ENCODE measurements around the gene TRAPPC10.

The TRAPPC10 gene

DNA sequence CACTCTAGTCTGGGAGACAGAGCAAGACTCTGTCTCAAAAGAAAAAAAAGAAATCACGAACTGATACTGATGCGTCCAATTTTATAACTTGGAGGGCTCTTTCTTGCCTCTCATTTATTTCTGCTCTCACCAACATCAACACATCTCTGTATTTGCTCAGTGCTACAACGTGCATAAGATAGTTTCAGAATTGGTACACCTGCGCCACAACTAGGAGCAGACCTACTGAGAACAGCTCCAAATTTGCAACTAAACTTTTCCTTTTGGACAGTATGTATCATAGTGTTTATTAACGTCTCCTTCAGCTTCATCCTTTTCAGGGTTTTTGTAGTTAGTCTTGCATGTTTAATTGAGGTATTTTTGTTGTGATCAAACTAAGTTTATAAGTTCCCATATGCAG, 27.7 kb downstream of the TRAPPC10 start:
- no peak for DNase-seq (ENCODE audit: low spot score)

DNA sequence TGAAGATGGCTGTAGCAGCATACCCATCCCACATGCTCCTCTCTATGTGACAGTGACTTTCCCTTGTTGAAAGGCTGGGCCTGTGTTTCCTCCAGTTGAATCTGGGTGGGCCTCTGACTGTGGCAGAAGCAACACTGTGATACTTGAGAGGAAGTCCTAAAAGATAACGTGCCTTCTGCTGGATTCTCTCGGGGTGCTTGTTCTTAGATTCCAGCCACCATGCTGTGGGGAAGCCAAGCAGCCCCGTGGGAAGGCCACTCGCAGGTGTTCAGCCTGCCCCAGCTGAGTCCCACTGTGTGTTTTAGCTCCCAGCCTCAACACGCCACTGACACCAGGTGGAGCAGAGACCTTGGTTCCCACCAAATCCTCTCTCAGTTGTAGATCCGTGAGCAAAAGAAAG, 31.5 kb downstream of the TRAPPC10 start:
- DNase-seq (ENCODE audit: low spot score) = no peak

DNA sequence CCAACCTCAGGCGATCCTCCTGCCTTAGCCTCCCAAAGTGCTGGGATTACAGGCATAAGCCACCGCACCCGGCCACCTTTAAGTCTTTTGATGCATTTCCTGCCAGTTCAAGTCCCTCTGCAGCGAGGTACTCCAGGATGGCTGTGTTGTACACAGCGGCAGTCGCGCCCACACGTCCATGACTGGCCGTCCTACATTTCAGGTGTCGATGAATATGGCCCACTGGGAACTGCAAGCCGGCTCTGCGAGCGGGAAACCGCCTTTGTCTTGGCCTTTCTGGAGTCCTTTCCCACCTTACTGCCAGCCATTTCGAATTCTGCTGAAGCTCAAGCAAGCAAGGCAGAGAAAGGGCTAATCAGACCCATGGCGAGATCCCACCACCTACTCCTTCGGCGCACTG, 34.6 kb downstream of the TRAPPC10 start:
- DNase-seq (ENCODE audit: low spot score) = no peak

DNA sequence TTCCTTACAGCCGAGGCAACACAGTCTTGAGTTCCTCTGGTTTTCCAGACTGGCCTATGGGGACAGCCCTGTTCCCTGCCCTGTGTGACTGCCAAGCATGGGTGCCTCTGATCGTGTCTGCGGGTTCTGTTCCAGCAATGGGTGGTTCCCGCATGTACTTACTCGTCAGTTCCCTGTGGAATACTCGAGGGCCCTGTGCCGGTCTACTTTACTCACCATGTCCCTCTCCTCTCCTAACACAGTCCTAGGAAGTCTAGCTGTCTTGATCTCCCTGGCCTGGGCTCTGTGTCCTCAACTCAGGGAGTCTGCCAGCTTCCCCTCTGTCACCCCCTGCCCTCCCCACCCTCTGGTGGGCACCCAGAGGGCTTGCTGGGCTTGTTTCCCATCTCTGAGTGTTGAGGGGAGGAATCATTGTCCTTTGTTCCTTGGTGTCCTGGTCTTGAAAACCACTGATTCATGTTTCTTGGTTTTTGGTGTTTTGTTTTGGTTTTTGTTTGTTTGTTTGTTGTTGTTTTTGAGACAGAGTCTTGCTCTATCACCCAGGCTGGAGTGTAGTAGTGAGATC, 36.0 kb downstream of the TRAPPC10 start:
- no peak for DNase-seq (ENCODE audit: low spot score)

DNA sequence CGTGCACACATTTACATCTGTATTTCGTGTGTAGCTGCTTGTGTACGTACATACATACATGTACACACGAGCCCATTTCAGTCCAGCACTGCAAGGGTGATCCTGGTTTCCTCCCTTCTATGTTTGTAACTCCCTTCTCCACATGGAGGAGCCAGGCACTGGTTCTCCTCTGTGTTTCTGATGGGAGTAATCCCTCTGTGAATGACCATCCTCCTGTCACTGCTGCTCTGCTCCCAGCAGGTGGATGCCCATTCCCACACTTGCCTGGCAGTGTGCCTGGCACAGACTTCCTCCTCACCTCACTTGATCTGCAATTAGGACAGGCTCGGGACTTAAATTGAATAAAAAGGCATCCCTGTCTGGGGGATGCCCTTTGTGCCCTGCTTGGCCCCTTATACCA, 37.1 kb downstream of the TRAPPC10 start:
- no peak for DNase-seq (ENCODE audit: low spot score)

DNA sequence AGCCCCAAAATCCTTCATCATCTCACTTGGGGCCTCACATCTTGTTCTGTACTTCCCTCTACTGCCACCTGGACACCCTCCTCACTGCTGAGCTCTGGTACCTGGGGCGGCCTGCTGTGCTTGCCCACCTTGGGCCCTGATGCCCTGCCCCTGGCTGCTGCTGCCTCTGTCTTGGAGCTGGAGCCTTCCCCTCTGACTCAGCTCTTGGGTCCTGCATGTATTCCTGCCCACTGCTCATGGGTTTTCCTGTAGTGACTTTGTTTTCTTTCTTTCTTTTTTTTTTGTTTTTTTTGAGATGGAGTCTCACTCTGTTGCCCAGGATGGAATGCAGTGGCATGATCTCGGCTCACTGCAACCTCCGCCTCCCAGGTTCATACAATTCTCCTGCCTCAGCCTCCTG, 37.5 kb downstream of the TRAPPC10 start:
- no peak for DNase-seq (ENCODE audit: low spot score)

DNA sequence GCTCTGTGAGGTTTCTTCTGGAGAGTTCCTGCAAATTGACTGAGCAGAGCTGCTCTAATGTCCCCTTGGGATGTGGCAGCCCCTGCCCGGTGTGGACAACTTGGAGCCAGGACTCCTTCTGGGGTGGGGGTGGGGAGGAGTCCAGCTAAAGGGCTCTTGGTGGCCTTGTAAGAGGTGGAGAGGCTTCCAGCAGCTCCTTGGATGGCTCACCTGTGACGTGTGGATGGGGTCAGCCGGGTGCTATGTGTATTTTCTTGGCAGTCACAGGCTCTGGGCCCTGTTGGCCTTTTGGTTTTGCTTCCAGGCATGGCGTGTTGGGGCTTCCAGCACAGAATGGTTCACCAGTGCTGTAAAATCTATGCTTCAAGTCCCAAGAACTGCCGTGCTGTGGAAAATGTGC, 38.2 kb downstream of the TRAPPC10 start:
- DNase-seq (ENCODE audit: low spot score) = no peak

DNA sequence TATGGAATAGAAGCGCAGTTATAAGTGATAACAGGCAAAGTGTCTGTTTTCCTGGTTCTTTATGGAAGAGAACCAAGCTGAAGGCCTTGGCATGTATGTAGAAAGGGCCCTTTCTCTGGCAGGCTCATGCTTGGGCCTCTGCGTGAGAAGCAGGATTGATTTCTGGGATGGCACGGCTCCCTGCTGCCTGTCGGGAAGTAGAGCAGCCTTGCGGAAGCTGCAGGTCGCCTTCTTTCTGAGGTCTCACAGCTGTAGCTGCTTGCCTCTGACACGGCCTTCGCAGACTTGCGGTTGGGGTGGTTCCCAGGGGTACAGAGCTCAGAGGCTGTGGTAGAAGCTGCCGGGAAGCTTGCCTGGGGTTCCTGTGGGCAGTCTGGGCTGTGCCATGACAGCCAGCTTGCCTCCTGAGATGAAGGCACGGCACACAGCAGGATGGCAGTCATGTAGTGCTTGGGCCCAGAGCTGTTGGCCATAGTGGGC, 39.4 kb downstream of the TRAPPC10 start:
- peak; percentile 54 for DNase-seq (ENCODE audit: low spot score)

DNA sequence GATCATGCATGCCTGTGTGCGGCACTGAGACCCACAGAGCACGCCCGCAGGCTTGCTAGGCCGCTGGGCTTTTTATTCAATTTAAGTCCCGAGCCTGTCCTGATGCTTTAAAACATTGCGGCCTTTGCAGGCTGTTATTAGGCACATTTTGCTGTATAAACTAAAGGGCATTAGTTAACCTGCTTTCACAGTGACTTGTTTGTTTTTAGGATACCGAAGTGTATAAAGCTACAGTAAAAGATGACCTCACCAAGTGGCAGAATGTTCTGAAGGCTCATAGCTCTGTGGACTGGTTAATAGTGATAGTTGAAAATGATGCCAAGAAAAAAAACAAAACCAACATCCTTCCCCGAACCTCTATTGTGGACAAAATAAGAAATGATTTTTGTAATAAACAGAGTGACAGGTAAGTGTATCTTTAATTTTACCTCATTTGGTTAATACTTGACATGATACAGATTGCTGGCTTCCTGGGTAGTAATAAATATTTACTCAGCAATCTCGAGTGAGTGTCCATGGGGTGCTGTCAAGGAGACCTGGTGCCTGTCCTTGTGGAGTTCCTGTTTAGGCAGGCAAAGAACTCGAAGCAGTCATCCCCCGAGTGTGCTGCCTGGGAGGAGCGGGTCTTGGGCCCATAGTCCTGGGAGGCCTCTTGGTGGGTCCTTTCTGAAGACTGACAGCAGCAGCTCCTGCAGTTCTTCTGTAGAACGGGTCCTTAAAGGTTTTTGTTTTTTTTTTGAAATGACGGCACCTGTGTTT, 40.1 kb downstream of the TRAPPC10 start:
- DNase-seq (ENCODE audit: low spot score) = no peak

DNA sequence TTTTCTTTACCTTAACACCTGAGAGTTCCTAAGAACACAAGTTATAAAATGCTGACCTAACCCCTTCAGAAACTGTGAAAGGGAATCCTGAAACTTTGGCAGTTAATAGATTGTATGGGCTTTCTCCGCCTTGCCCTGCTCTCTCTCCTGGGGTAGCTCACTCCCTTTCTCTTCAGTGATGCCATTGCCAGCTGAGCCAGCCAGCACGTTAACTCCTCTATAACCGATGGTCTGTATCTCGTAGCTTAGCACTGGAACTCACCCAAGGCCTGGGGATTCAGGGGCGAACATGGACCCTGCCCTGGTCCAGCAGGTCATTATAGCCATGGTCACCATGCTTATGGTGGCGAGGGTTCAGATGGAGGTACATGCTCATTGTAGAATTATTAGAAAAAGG, 40.7 kb downstream of the TRAPPC10 start:
- no peak for DNase-seq (ENCODE audit: low spot score)

DNA sequence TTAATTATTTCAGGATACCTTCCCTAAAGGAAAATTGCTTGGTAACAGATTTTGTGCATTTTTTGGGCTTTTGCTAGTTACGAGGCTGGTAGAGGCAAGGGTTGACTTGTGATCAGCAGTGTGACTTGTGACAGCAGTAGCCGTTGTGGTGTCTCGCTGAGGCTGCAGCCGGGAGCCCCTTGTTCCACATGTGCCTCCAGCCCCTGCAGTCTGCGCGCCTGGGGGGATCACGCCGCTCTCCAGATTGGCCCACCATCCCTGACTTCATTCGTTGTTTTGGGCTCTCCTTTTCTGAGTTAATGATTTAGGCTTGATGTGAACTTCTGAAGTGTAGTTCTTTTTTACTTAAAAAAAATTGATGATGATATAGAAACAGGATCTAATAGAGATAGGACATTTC, 41.5 kb downstream of the TRAPPC10 start:
- DNase-seq (ENCODE audit: low spot score) = no peak

DNA sequence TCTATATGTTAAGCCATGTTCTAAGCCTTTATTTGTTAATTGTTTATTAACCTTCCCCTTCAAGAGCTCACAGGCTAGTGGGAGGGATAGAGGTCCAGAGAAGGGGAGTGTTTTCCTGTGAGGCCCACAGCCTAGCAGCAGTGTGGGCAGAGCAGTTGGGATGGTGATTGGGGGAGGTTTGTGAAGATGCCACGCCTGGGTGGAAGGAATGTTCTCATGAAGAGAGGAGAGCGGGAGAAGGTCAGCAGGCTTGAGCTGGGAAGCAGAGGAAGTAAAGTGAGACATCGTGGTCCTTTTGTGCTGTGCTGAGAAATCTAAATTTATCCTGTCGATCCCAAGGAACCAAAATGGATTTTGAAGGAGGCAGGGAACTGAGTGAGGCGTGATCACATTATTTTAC, 42.6 kb downstream of the TRAPPC10 start:
- DNase-seq (ENCODE audit: low spot score) = no peak

DNA sequence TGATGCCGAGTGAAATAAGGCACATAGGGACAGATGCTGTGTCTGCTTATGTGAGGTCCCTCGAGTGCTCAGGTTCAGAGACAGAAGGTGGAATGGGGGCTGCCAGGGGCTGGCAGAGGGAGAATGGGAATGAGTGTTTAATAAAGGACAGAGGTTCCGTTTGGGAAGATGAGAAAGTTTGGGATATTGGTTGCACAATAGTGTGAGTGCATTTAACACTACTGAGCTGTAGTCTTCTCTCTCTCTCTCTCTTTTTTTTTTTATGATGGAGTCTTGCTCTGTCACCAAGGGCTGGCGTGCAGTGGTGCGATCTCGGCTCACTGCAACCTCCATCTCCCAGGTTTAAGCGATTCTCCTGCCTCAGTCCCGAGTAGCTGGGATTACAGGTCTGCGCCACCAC, 44.9 kb downstream of the TRAPPC10 start:
- DNase-seq (ENCODE audit: low spot score) = no peak

DNA sequence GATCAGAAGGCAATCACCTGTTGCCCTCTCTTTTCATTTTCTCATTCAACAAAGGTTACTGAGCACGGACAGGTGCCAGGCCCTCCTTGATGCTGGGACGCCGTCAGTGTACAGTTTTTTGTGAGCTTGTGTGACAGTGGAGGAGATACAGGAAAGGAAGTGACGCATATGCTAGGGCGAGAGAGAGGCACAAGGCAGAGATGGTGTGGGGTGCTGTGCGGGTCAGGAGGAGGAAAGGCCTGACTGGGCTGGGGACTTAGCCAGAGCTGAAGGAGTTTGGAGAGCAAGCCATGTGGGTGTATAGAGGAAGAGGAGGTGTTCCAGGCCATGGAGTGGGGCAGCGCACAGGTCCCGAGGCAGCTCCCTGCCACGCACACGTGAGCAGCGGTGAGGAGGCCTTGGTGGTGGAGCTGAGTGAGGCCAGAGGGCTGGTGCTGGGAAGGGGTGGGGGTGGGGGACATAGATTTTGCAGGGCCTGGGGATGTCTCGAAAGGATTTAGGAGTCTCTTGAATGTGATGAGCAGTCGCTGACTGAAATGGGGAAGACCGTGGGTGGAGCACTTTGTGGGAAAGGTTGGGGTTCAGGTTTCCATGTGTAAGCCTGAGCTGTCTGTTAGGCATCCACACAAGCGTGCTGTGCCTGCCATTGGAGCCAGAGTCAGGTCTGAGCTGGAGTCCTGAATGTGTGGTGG, 46.0 kb downstream of the TRAPPC10 start:
- DNase-seq (ENCODE audit: low spot score) = no peak

DNA sequence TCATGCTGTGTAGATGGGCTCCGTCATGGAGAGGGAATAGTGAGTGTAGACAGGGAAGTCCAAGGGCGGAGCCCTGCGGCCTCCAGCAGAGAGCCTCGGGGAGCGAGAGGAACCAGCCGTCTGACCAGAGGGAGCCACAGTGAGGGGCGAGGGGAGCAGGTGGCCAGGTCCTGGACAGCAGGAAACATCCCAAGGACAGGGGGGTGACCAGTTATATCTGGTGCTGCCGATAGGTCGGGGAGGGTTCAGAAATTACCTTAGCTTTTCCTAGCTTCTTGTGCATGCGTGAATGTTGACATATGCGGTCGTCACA, 46.5 kb downstream of the TRAPPC10 start:
- DNase-seq (ENCODE audit: low spot score) = no peak

DNA sequence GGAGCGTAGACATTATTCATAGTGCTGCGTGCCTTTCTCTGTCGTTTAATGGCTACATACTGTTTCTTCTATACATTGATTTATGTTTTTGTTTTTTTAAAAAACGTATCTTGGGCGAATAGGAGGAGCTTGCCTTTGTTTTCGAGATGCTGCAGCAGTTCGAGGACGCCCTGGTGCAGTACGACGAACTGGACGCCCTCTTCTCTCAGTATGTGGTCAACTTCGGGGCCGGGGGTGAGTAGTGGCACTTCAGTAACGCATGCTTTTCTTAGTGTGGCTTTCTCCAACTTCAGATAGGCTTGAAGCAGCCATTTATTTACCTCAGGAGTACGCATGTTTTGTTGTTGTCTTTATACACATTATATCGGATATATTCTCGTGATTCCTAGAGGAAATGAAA, 46.9 kb downstream of the TRAPPC10 start:
- no peak for DNase-seq (ENCODE audit: low spot score)

DNA sequence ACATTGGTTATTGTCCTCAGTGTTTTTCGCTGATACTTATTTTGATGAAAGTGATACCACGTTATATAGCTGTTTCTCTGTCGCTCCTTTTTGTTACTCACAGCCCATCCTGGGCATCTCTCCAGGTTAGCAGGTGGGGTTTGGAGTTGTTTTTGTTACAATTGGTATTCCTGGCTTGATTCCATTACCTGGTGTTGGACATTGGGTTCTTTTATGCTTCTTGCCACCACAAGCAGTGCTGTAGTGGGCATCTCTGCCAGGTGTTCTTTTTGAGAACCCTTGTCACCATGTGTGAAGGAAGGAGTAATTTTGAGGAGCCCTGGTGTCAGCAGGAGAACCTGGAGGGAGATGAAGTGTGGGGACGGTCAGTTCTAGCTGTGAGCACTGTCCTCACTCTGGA, 47.6 kb downstream of the TRAPPC10 start:
- no peak for DNase-seq (ENCODE audit: low spot score)

DNA sequence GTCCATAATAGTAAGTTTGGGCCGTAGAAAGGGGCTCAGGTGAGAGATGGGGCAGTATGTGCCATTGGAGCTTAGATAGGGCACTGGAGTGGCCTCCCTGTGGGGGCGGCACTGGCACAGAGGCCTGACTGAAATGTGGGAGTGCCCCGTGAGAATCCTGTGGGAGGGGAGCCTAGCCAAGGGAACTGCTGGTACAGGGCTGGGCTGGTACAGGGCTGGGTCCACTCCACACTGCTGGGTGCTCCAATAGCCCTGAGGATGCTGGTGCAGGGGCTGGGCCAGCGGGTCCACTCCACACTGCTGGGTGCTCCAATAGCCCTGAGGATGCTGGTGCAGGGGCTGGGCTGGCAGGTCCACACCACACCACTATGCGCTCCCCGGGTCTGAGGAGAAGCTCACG, 50.3 kb downstream of the TRAPPC10 start:
- DNase-seq (ENCODE audit: low spot score) = no peak

DNA sequence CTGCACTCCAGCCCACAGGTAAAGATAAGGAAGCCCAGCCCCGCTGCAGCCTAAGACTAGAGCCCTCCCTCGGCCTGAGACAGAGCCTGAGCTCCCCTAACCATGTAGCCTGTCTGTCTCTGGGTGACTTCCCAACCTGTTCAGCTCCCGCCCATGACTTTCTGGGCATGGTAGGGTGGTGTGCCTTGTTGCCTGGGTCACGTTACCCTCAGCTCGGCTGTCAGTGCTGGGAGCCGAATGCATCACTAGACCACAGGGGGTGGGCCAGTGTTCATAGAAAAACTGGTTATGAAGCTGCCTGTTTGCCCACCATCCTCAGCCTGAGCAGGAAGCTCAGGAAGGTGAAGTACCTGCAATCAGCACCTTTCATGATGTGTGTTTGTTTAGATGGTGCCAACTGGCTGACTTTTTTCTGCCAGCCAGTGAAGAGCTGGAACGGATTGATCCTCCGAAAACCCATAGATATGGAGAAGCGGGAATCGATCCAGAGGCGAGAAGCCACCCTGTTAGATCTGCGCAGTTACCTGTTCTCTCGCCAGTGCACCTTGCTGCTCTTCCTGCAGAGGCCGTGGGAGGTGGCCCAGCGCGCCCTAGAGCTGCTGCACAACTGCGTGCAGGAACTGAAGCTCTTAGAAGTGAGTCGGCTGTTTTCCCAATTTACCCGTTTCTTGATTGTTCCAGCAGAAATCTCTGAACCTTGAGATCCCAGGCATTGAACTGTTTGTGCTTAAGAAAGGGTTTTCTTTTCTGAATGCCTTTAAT, 51.2 kb downstream of the TRAPPC10 start:
- DNase-seq (ENCODE audit: low spot score) = no peak

DNA sequence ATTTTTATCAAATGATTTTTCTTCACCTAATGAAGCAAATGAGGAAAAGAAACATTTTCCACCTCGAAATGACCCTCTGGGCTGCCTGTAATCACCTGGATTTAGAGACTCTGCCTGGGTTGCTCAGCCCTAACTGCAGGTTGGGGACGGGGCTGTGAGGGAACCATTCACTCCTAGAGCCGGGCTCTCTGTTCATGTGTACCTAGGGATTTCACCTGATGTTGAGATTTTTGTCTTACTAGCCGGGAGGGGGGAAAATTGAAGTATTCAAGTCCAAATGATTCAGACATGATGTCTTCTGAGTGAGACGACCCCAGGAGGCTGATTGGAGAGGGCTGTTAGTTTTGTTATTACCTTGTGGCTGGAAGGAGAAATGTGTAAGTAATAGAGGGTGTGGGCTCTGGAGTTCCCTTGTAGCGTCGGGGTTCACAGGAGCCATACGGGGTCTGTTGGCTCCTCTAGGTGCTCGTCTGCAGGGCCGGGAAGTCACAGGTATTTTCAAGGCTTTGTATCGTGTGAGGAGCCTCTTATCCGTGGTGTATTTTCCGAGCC, 52.8 kb downstream of the TRAPPC10 start:
- DNase-seq (ENCODE audit: low spot score) = no peak

DNA sequence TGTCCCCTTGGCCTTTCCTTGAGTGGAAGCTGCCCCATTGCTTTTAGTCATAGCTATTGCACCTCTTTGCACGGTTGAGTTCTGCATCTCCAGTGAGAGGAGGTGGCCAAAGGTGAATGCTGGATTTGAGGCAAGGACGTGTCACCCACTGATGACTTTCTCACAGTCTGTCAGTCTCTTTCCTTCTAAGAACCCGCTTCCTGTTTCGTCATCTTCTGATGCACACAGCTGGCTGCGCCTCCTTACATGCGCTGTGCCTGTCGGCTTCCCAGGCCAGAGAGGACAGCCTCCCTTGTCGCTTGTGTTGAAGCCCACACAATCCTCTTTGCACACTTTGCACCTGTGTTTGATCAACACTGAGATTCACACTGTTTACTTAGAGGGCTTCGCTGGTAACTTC, 53.3 kb downstream of the TRAPPC10 start:
- no peak for DNase-seq (ENCODE audit: low spot score)

DNA sequence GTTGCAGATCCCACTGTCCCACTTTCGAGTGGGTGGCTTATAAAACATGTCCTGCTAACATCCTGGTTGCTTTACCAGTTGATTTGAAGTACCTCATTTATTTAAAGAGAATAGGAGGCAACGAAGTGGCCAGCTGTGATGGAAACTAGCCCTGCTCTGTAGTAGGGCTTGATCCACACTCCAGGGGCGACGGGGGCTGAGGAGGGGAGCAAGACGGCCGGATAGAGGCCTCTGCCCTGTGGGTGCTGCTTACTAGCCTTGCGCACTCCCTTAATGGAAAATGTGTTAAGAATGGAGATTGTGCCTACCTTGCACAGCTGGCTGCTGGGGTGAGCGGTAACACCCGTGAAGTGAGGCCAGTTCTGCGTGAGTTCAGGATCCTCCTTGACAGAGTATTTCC, 54.0 kb downstream of the TRAPPC10 start:
- DNase-seq (ENCODE audit: low spot score) = no peak

Measured in putamen (tissue), 1 donor.